Esophagus squamous epithelium (tissue), 5 donors: ENCODE measurements around the gene B4GALNT4. TPM values are rescaled to one million over a fixed set of nuclear protein-coding genes. Genes with fewer than 3 reads are reported as not detected.
"Not testable (repeated sequence)": the region's sequence is repeated elsewhere in the genome, so short reads cannot be mapped to it uniquely, and the experiment has no call there.

Experiments used
- DNase-seq: peaks from one replicate; lab custom pipeline; 2025; lab: John Stamatoyannopoulos, UW
- H3K27ac ChIP-seq, 4 donors: fragments of 200-600 bp; sonication (generic); one replicate each; pipeline ENCODE4 v1.5.1; 2016 to 2019; ENCODE audit warnings: mild to moderate bottlenecking in 1 of 4
- H3K27me3 ChIP-seq, 4 donors: fragments of 200-600 bp; sonication (generic); 1 replicate in 3 of 4; 2 replicates in 1 of 4; pipeline versions ENCODE4 v1.5.1 to v1.6.0; 2017 to 2021; ENCODE audit warnings: antibody characterized with exemption in 1 of 4
- H3K36me3 ChIP-seq, 3 donors: fragments of 200-600 bp; sonication (generic); one replicate each; pipeline ENCODE4 v1.5.1; 2016 to 2019
- H3K4me1 ChIP-seq, 3 donors: fragments of 200-600 bp; sonication (generic); one replicate each; pipeline ENCODE4 v1.5.1; 2017 to 2019
- H3K4me3 ChIP-seq, 4 donors: fragments of 200-600 bp; sonication (generic); 1 replicate in 3 of 4; 2 replicates in 1 of 4; pipeline ENCODE4 v1.5.1; 2016 to 2019; ENCODE audit warnings: mild to moderate bottlenecking in 2 of 4, moderate library complexity in 1 of 4
- H3K9me3 ChIP-seq, 3 donors: fragments of 200-600 bp; sonication (generic); one replicate each; pipeline ENCODE4 v1.5.1; 2016 to 2019
- POLR2A ChIP-seq, 4 donors: fragments of 450-650 bp; IDR thresholded peaks; one replicate each; pipeline ENCODE4 v1.6.1; 2017; ENCODE audit warnings: antibody characterized with exemption in 4 of 4, mild to moderate bottlenecking in 4 of 4, moderate library complexity in 3 of 4
- WGBS, 2 donors: methylation state at CpG; one replicate each; pipeline ENCODE4 v1.1.5; 2018; 5-methylcytosine and 5-hydroxymethylcytosine counted together
- intact Hi-C: fragments of 100-400 bp; cut with DNase I; formaldehyde crosslinking; loops from one replicate; pipeline ENCODE4 v1.15.0; 2022
- total RNA-seq, 4 donors: library from RNA; depleted of rRNA; stranded (reverse); fragments of >200 nt; gene quantifications; one replicate each; pipeline ENCODE4 v1.1.0, GENCODE V29; 2016
- TF ChIP-seq, protein P1 (sequence below), 6 experiments: fragments of 450-650 bp in 4 of 6; fragments of 200-600 bp in 2 of 6; sonication (generic) in 2 of 6; IDR thresholded peaks; one replicate each; pipeline ENCODE4 v1.5.1; 2016 to 2019; ENCODE audit warnings: antibody characterized with exemption in 6 of 6, mild to moderate bottlenecking in 4 of 6, moderate library complexity in 4 of 6
- donor health status: DM: yes; HTN: yes; CAD: no.

The B4GALNT4 gene
- total RNA-seq, 4 donors from 2014 or later, result 0.97 to 7.9 (median 3.3) TPM

DNA sequence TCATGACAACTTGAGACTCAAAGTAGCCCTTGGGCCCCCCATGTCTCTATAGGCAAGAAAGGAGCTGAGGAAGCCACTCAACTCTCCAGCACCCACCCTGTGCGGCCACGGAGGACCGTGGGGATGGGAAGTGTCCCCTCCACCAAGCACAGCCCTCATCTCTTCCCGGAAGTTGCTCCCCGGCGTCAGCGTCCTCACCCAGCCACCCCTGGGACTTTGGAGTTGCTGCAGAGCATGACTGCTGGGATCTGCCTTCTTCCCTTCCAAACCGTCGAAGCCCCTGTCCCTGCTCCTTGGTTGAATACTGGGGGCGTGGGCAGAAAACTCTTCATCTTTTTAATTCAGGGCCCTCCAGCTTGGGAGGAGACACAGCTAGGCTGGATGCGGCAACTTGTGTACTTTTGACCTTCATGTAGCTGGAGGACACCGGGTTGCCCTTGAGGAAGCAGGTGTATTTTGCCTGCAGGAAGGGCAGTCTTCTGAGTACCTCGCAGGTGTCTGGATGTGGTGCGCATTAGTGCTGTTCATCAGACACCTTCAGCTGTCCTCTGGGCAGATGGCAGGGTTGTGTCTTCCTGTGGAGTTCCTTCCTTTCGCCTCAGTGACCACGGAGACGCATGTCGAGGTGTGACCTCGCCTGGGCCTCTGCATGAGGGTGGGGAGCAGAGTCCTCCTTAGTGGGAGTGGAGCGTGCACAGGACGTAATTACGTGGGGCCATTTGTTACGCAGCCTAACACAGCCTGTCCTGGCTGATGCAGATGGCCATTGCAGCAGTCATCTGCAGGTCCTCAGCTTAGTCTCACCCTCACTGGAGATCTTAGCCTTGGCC is 36.4 kb upstream of the B4GALNT4 start:
- Histone ChIP-seq H3K4me3 (no peak overlapping the region), H3K36me3 (no peaks in the 10 kb centered on the region), H3K27me3 (peaks cover 0 to 55% (median 0%) of the 10 kb centered on the region in 4 donors), H3K27ac (no peak overlapping the region), H3K4me1 (peaks cover 1 to 36% (median 15%) of the 10 kb centered on the region in 3 donors), H3K9me3 (no peaks in the 10 kb centered on the region)
- TF ChIP-seq POLR2A (IDR thresholded peaks at IDR 0.05), result no peak
- TF ChIP-seq, protein P1, sequence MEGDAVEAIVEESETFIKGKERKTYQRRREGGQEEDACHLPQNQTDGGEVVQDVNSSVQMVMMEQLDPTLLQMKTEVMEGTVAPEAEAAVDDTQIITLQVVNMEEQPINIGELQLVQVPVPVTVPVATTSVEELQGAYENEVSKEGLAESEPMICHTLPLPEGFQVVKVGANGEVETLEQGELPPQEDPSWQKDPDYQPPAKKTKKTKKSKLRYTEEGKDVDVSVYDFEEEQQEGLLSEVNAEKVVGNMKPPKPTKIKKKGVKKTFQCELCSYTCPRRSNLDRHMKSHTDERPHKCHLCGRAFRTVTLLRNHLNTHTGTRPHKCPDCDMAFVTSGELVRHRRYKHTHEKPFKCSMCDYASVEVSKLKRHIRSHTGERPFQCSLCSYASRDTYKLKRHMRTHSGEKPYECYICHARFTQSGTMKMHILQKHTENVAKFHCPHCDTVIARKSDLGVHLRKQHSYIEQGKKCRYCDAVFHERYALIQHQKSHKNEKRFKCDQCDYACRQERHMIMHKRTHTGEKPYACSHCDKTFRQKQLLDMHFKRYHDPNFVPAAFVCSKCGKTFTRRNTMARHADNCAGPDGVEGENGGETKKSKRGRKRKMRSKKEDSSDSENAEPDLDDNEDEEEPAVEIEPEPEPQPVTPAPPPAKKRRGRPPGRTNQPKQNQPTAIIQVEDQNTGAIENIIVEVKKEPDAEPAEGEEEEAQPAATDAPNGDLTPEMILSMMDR (IDR thresholded peaks at IDR 0.05), result no peak
- WGBS, 2 donors, result 87 to 91% methylated on average over 8 to 10 of the region's 23 CpGs
- intact Hi-C loops, result no loop called here
- DNase-seq, result no peak

DNA sequence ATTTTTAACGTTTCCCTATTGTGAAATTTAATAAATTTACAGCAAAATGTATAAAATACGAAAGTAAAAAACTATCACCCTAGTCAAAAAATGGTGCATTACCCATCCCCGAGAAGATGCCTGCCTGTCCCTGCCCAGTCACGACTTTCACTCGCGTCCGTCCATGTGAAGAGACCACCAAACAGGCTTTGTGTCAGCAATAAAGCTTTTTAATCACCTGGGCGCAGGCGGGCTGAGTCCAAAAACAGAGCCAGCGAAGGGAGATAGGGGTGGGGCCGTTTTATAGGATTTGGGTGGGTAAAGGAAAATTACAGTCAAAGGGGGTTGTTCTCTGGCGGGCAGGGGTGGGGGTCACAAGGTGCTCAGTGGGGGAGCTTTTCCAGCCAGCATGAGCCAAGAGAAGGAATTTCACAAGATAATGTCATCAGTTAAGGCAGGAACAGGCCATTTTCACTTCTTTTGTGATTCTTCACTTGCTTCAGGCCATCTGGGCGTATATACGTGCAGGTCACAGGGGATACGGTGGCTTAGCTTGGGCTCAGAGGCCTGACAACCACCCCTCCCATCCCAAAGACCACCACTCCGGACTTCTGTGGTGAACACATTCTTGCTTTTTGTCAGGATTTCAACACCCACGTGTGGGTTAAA is 35.6 kb upstream of the B4GALNT4 start:
- H3K36me3 ChIP-seq, H3K9me3 ChIP-seq, H3K4me3 ChIP-seq, DNase-seq, intact Hi-C loops: not testable (repeated sequence)
- Histone ChIP-seq H3K27me3 (peaks cover 0 to 55% (median 0%) of the 10 kb centered on the region in 4 donors), H3K4me1 (peaks cover 0 to 32% (median 14%) of the 10 kb centered on the region in 3 donors), H3K27ac (peak overlapping the region in 1 of 4 donors; percentile 25)
- 84 to 87% methylated on average over 14 to 17 of the region's 17 CpGs for WGBS, 2 donors

DNA sequence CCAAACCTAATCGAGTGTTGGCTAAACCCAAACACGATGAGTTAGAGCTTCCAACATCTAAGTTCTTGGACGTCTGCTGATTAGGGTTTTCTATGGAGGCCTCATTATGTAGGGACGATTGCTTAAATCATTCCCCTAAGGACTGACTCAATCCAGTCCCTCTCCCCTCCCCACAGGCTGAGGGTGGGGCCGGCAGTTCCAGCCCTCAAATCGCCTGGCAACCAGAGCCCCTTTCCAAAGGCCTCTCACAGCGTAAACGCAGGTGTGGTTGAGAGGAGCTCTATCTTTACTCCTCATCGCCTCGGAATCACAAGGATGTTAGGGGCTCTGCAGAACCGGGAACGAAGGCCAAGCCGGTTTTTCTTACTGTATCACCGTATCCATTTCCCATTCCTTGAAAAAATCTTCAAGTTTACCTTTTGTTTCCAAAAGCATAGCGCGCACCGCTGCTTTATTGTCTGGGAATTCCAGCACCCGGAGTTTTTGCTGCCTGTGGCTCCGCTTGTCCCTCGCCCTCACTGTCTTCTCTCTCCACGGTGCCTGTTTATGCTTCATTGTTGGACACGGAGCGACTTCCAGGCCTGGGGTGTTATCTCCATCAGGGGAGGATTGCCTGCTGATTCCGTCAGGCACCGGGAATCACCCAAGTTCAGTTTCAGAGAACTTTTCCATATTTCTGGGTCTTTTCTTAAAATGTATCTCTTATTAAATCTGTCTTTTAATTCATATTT is 34.9 kb upstream of the B4GALNT4 start:
- WGBS, 2 donors, result 77 to 81% methylated on average over 24 to 25 of the region's 25 CpGs
- no peak for TF ChIP-seq POLR2A (IDR thresholded peaks at IDR 0.05)
- TF ChIP-seq, protein P1 (IDR thresholded peaks at IDR 0.05), result no peak
- peaks cover 0 to 32% (median 14%) of the 10 kb centered on the region in 3 donors for H3K4me1 ChIP-seq
- intact Hi-C loops, result no loop called here
- no peak overlapping the region for H3K4me3 ChIP-seq
- no peaks in the 10 kb centered on the region for H3K9me3 ChIP-seq
- no peaks in the 10 kb centered on the region for H3K36me3 ChIP-seq
- H3K27me3 ChIP-seq, result peaks cover 0 to 59% (median 0%) of the 10 kb centered on the region in 4 donors
- DNase-seq, result no peak
- peak overlapping the region in 2 of 4 donors; percentile 26 to 80 for H3K27ac ChIP-seq

DNA sequence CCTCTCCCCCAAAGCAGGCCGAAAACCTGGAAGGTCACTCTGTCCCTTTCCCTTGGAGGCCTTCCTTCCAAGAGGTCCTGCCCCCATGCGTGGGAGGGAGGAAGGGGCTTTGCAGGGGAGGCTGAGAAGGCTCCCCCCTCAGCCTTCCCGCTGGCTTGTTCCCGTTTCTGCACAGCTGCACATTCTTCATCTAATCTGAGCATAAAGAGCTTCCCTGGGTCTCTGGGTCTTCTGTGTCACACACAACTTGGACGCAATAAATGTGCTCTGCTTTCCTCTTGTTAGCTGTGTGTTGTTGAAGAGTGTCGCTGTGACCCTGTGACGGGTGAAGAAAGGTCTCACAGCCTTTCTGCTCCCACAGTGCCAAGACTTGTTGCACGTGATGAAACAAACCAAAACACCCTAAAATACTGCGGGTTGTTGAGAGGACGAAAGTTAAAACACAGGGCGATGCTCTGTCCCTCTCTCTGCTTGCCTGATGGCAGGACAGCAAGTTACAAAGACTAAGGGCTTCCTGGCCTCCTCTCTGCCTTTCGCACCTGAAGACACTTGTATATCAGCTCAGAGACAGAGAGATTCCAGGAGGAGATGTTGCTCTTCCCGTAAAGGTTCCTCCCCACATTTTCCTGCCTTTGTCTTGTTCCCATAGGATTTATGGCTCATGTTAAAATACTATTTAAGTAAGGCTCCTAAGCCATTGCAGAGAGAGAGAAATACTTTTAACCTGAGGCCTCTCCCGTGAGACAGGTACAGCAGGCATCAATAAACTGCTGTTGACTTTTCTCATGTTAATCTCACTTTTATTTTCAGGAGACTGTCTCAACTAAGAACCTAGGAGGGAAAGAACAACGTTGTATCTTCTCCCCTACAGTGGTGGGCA is 33.3 kb upstream of the B4GALNT4 start:
- TF ChIP-seq POLR2A (IDR thresholded peaks at IDR 0.05), result no peak
- TF ChIP-seq, protein P1 (IDR thresholded peaks at IDR 0.05), result no peak
- peak overlapping the region; percentile 33 to 83 (median 70) for H3K27ac ChIP-seq
- intact Hi-C loops, result no loop called here
- H3K4me3 ChIP-seq, result no peak overlapping the region
- peaks cover 0 to 57% (median 0%) of the 10 kb centered on the region in 4 donors for H3K27me3 ChIP-seq
- no peaks in the 10 kb centered on the region for H3K9me3 ChIP-seq
- H3K36me3 ChIP-seq, result no peaks in the 10 kb centered on the region
- no peak for DNase-seq
- WGBS, 2 donors, result 49 to 57% methylated on average over 12 to 14 of the region's 15 CpGs
- peaks cover 0 to 26% (median 14%) of the 10 kb centered on the region in 3 donors for H3K4me1 ChIP-seq
